Stimulated activated CD4-positive, alpha-beta T cell treated with anti-CD3 and anti-CD28 coated beads, TNF-alpha, amount 100 ng/mL, for 4 hours (primary cell): Measurements from ENCODE around the gene SUN2.
A peak's percentile ranks its signal among the peaks of the same experiment; 100 is the strongest.

ENCODE experiments used
- DNase-seq, 3 experiments: peaks; one replicate each; pipeline ENCODE4 v3.0.0-alpha.2; 2020; ENCODE audit warnings: low read depth in 3 of 3

SUN2 gene

GRCh38 chr22:38753948-38754750 lies 1.6 kb downstream of the SUN2 start:
- no peak for DNase-seq

GRCh38 chr22:38751422-38752346 lies 4.1 kb downstream of the SUN2 start:
- peak in 2 of 3 experiments; percentile 33 to 34 for DNase-seq

- DNase-seq = no peak
These were observed 4.8 kb downstream of the SUN2 start for GRCh38 chr22:38751066-38751421.

GRCh38 chr22:38750638-38751037 lies 5.2 kb downstream of the SUN2 start:
- DNase-seq = no peak

- no peak for DNase-seq
These were observed 5.7 kb downstream of the SUN2 start for GRCh38 chr22:38750104-38750503.

- DNase-seq = no peak
These were observed 7.2 kb downstream of the SUN2 start for GRCh38 chr22:38748487-38749136.

- no peak for DNase-seq
These were observed 9.9 kb downstream of the SUN2 start for GRCh38 chr22:38745676-38746460.

- DNase-seq = no peak
These were observed 10.8 kb downstream of the SUN2 start for GRCh38 chr22:38744981-38745380.

- no peak for DNase-seq
These were observed 13.4 kb downstream of the SUN2 start for GRCh38 chr22:38742176-38742942.

GRCh38 chr22:38741576-38741975 lies 14.2 kb downstream of the SUN2 start:
- no peak for DNase-seq

GRCh38 chr22:38741166-38741565 lies 14.6 kb downstream of the SUN2 start:
- no peak for DNase-seq

GRCh38 chr22:38740754-38741153 lies 15.0 kb downstream of the SUN2 start:
- DNase-seq = no peak

- no peak for DNase-seq
These were observed 15.6 kb downstream of the SUN2 start for GRCh38 chr22:38740116-38740723.

- no peak for DNase-seq
These were observed 16.3 kb downstream of the SUN2 start for GRCh38 chr22:38739300-38740055.

GRCh38 chr22:38738475-38739070 lies 17.2 kb downstream of the SUN2 start:
- no peak for DNase-seq

- DNase-seq = no peak
These were observed 18.3 kb downstream of the SUN2 start for GRCh38 chr22:38737302-38738060.

- DNase-seq = no peak
These were observed 19.6 kb downstream of the SUN2 start for GRCh38 chr22:38736257-38736570.

- no peak for DNase-seq
These were observed 20.1 kb downstream of the SUN2 start for GRCh38 chr22:38735465-38736256.
